ENCODE measurements around the gene CCDC57.

The CCDC57 gene

DNA sequence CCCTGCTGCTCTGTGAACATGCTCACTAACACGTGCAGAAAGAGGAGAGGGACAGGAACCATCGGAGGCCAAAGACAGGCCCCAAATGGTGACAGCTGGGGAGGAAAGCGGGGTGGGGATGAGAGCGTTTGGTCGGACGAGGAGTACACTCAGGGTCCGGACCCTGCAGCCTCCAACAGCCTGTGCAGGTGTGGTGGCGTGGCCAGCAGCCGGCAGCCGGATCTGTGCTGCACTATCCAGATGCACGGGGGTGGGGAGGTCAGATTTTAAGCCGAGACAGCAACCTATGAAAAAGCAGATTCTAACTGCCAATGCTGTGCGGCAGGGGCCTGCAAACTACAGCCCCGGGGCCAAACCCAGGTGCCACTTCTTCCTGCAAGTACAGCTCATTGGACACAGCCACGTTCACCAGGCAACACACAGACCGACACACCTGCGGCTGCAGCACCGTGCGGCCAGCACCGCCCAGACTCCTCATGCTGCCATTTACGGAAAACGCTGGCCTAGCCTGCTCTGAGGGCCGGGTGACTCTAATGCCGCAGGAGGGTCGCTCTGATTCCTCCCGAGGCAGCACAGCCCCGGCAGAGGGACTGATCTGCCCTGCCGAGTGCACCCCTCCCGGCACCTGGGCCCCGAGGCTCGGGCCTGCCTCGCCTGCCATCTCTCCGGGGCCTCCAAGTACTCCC, 37.4 kb upstream of the CCDC57 start:
- H3K9ac ChIP-seq (ENCODE audit: low read depth, low read length), result no peak overlapping the region
- peaks cover 60% of the 10 kb centered on the region for H3K36me3 ChIP-seq (ENCODE audit: insufficient read depth, low read length)
- H3K9me3 ChIP-seq (ENCODE audit: control insufficient read depth, insufficient read depth, low read length), result no peaks in the 10 kb centered on the region
- no peaks in the 10 kb centered on the region for H3K4me1 ChIP-seq (ENCODE audit: insufficient read depth, low read length)

- no peak overlapping the region for H3K9ac ChIP-seq (ENCODE audit: low read depth, low read length)
- H3K9me3 ChIP-seq (ENCODE audit: control insufficient read depth, insufficient read depth, low read length), result no peaks in the 10 kb centered on the region
- peaks cover 70% of the 10 kb centered on the region for H3K36me3 ChIP-seq (ENCODE audit: insufficient read depth, low read length)
- no peaks in the 10 kb centered on the region for H3K4me1 ChIP-seq (ENCODE audit: insufficient read depth, low read length)
These were observed 36.4 kb upstream of the CCDC57 start for GRCh38 chr17:82248815-82249674.

DNA sequence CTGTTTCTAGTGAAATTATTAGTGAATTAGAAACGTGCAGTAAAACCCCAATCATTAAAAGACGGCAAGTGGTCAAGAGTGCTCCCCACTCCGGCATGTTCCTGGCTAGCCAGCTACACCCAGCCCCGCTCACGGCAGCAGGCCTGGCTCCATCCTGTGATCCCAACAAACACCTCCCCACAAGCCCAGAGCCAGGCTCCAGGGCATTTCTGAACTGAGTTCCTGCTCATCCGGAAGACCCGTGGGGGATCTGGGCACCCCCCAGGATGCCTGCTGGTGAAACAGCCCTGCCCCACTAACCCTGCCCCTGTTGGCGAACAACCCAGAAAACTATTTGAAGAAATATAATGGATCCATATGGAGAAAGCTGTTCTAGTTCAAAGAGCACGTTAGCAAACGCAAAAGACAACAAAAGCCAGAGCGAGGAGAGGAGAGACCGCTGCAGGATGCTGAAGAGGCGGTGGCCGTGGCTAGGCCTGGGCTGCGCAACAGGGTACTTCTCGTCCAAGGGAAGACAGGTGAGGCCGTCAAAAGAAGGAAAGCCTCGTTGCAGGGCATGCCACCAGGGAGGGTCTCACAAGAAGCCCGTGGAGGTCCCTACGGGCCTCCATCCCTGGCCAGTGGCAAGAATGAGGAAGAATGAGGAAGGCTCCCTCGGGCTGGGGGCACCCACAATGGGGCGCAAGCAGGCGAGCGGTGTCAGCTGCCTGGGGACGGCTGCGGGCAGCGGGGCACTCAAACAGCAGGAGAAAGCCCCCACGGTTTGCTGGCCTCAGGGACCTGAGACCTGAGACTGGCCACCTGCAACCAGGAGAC, 35.4 kb upstream of the CCDC57 start:
- Histone ChIP-seq H3K4me1 (ENCODE audit: insufficient read depth, low read length) (no peaks in the 10 kb centered on the region), H3K36me3 (ENCODE audit: insufficient read depth, low read length) (peaks cover 75% of the 10 kb centered on the region), H3K9ac (ENCODE audit: low read depth, low read length) (no peak overlapping the region), H3K9me3 (ENCODE audit: control insufficient read depth, insufficient read depth, low read length) (no peaks in the 10 kb centered on the region)

- Histone ChIP-seq H3K9me3 (ENCODE audit: control insufficient read depth, insufficient read depth, low read length) (no peaks in the 10 kb centered on the region), H3K4me1 (ENCODE audit: insufficient read depth, low read length) (no peaks in the 10 kb centered on the region), H3K36me3 (ENCODE audit: insufficient read depth, low read length) (peaks cover 68% of the 10 kb centered on the region), H3K9ac (ENCODE audit: low read depth, low read length) (no peak overlapping the region)
These were observed 34.7 kb upstream of the CCDC57 start for GRCh38 chr17:82247182-82247823.

GRCh38 chr17:82246365-82247181, 33.9 kb upstream of the CCDC57 start:
- Histone ChIP-seq H3K36me3 (ENCODE audit: insufficient read depth, low read length) (peaks cover 61% of the 10 kb centered on the region), H3K4me1 (ENCODE audit: insufficient read depth, low read length) (no peaks in the 10 kb centered on the region), H3K9me3 (ENCODE audit: control insufficient read depth, insufficient read depth, low read length) (no peaks in the 10 kb centered on the region), H3K9ac (ENCODE audit: low read depth, low read length) (no peak overlapping the region)

DNA sequence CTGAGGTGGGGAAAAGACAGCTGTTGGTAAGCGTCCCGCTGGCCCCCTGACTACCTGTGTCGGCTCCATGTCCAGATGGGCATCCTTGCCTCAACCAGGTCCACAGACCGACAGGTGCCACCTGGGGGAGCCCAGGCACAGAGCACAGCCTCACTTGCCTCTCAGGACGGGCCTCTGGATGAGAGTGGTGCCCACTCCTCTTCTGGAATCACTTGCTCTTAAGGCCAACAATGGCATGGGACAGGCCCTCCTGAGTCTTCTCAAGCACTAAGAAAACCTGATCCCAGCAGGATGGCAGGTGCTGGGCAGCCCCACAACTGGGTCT, 33.4 kb upstream of the CCDC57 start:
- no peaks in the 10 kb centered on the region for H3K4me1 ChIP-seq (ENCODE audit: insufficient read depth, low read length)
- no peak overlapping the region for H3K9ac ChIP-seq (ENCODE audit: low read depth, low read length)
- peaks cover 55% of the 10 kb centered on the region for H3K36me3 ChIP-seq (ENCODE audit: insufficient read depth, low read length)
- no peaks in the 10 kb centered on the region for H3K9me3 ChIP-seq (ENCODE audit: control insufficient read depth, insufficient read depth, low read length)

GRCh38 chr17:82245134-82246039, 32.7 kb upstream of the CCDC57 start:
- H3K36me3 ChIP-seq (ENCODE audit: insufficient read depth, low read length), result peaks cover 51% of the 10 kb centered on the region
- H3K9ac ChIP-seq (ENCODE audit: low read depth, low read length), result no peak overlapping the region
- H3K9me3 ChIP-seq (ENCODE audit: control insufficient read depth, insufficient read depth, low read length), result no peaks in the 10 kb centered on the region
- no peaks in the 10 kb centered on the region for H3K4me1 ChIP-seq (ENCODE audit: insufficient read depth, low read length)

- Histone ChIP-seq H3K4me1 (ENCODE audit: insufficient read depth, low read length) (no peaks in the 10 kb centered on the region), H3K36me3 (ENCODE audit: insufficient read depth, low read length) (peaks cover 43% of the 10 kb centered on the region), H3K9ac (ENCODE audit: low read depth, low read length) (no peak overlapping the region), H3K9me3 (ENCODE audit: control insufficient read depth, insufficient read depth, low read length) (no peaks in the 10 kb centered on the region)
These were observed 31.9 kb upstream of the CCDC57 start for GRCh38 chr17:82244413-82245133.

DNA sequence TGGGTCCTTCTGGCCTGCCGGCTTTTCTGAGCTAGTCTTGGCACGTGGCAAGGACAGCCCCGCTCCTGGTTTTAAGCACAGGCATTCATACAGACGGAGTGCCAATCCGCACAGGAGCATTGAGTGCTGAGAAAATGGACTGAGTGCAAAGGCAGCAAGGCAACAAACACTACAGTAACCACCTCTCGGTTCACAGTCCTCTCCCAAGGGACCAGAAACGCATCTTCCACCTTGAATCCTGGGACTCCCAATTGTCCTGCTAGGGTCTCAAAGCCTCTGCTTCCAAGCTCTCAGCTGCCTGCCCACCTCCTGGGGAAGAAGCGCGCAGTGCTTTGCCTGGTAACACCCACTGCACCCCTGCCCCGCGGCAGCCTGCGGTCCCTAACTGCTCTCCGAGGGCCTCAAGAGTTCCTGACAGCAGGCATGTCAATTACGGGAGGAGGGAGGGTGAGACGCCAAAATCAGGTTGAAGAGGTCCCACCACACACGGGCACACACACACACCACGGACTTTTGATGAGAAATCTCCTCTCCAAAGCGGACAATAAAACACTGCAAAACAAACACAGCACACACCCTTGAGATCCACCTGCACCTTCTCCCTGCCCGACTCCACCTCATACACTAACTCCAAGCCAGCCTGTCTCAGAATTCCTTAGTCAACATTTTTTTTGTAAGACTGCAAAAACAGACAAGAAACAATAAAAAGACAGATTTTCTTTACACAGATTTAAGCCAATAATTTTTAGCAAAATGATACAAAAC, 31.2 kb upstream of the CCDC57 start:
- no peak overlapping the region for H3K9ac ChIP-seq (ENCODE audit: low read depth, low read length)

DNA sequence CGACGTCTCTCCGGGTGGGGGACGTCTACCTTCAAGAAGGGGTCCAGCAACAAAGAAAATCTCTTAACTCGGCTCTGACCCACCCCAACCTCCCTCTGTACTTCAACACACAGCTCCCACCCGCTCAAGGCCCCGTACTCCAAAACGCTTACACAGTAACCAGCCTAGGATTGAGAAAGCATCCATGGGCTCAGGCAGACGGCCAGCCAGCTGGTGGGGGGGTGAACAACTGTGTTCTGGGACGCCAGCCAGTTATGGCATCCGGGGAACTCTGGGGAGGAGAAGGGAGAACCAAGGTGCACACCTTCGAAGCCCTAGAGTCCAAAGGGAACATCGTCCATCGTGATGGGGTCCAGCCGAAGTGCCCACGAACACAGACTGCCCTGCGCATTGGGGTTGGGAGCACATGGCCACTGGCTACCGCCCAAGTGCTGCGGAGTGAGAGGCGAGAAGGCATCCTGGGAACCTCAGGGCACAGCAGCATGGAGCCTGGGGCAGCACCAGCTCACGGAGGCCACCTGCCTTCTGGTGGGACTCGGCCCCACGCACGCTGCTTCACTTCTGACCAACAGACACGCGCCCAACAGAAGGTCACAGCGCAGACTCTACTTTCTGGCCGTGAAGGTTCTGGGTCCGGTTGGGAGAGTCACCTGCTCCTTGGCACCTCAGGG, 30.5 kb upstream of the CCDC57 start:
- H3K4me1 ChIP-seq (ENCODE audit: insufficient read depth, low read length), result 0 out of 2 replicates have a peak, but pooled peaks cover 4% of the 10 kb centered on the region
- peaks cover 35% of the 10 kb centered on the region for H3K36me3 ChIP-seq (ENCODE audit: insufficient read depth, low read length)
- no peaks in the 10 kb centered on the region for H3K9me3 ChIP-seq (ENCODE audit: control insufficient read depth, insufficient read depth, low read length)
- H3K9ac ChIP-seq (ENCODE audit: low read depth, low read length), result no peak overlapping the region

More for the DNA sequence above, 31.2 kb upstream of the CCDC57 start:
- Histone ChIP-seq H3K36me3 (ENCODE audit: insufficient read depth, low read length) (peaks cover 39% of the 10 kb centered on the region), H3K4me1 (ENCODE audit: insufficient read depth, low read length) (no peaks in the 10 kb centered on the region), H3K9me3 (ENCODE audit: control insufficient read depth, insufficient read depth, low read length) (no peaks in the 10 kb centered on the region)

GRCh38 chr17:82242698-82242976, 30.0 kb upstream of the CCDC57 start:
- Histone ChIP-seq H3K36me3 (ENCODE audit: insufficient read depth, low read length) (peaks cover 31% of the 10 kb centered on the region), H3K9me3 (ENCODE audit: control insufficient read depth, insufficient read depth, low read length) (no peaks in the 10 kb centered on the region), H3K9ac (ENCODE audit: low read depth, low read length) (no peak overlapping the region), H3K4me1 (ENCODE audit: insufficient read depth, low read length) (0 out of 2 replicates have a peak, but pooled peaks cover 4% of the 10 kb centered on the region)
